Neural cell (in vitro differentiated cells): ENCODE measurements around the gene GLB1L. TPM values are rescaled to one million over a fixed set of nuclear protein-coding genes. Genes with fewer than 3 reads are reported as not detected.

Experiments used
- H2AFZ ChIP-seq: fragments of 200-600, 300-800 bp; sonication (generic), shearing (Covaris generic); 2 replicates; pipeline ENCODE4 v1.6.0; 2014; ENCODE audit warnings: low read depth, mild to moderate bottlenecking, antibody characterized with exemption, low read length, moderate library complexity
- H3F3A ChIP-seq: fragments of 200-600 bp; shearing (Covaris generic); 2 replicates; pipeline ENCODE4 v1.6.1; 2016; ENCODE audit warnings: mild to moderate bottlenecking, moderate library complexity, mixed read lengths, antibody characterized with exemption, low read length; ENCODE audit not compliant: insufficient read depth, poor library complexity, severe bottlenecking
- H3K27ac ChIP-seq: fragments of 200-600, 300-800 bp; sonication (generic), shearing (Covaris generic); 2 replicates; pipeline ENCODE4 v1.5.1; 2014; ENCODE audit warnings: mild to moderate bottlenecking, low read length, moderate library complexity
- H3K27me3 ChIP-seq: fragments of 300-800, 200-600 bp; sonication (generic), shearing (Covaris generic); 2 replicates; pipeline ENCODE4 v1.6.0; 2014; ENCODE audit warnings: mild to moderate bottlenecking, low read depth, low read length, moderate library complexity; ENCODE audit not compliant: insufficient read depth
- H3K36me3 ChIP-seq: fragments of 300-800, 200-600 bp; sonication (generic), shearing (Covaris generic); 2 replicates; pipeline ENCODE4 v1.5.1; 2014; ENCODE audit warnings: mild to moderate bottlenecking, antibody characterized with exemption, low read length, moderate library complexity; ENCODE audit not compliant: insufficient read depth
- H3K4me2 ChIP-seq: fragments of 300-800, 200-600 bp; sonication (generic), shearing (Covaris generic); 2 replicates; pipeline ENCODE4 v1.6.0; 2014; ENCODE audit warnings: mild to moderate bottlenecking, low read length
- H3K4me3 ChIP-seq: fragments of 300-800, 200-600 bp; sonication (generic), shearing (Covaris generic); 2 replicates; pipeline ENCODE4 v1.5.1; 2014; ENCODE audit warnings: mild to moderate bottlenecking, low read length, moderate library complexity
- H3K79me2 ChIP-seq: fragments of 200-600 bp; shearing (Covaris generic); replicated peaks from 2 replicates; pipeline ENCODE4 v1.6.0; 2014; ENCODE audit warnings: mild to moderate bottlenecking, low read length, moderate library complexity; ENCODE audit not compliant: insufficient read depth
- H3K9ac ChIP-seq: fragments of 300-800, 200-600 bp; sonication (generic), shearing (Covaris generic); 2 replicates; pipeline ENCODE4 v1.6.1; 2016; ENCODE audit warnings: mild to moderate bottlenecking, low read length, mixed read lengths
- H3K9me2 ChIP-seq: fragments of 200-600 bp; shearing (Covaris generic); 2 replicates; pipeline ENCODE4 v1.6.1; 2016; ENCODE audit warnings: mild to moderate bottlenecking, low read length, mixed read lengths; ENCODE audit not compliant: insufficient read depth
- H3K9me3 ChIP-seq: fragments of 200-600, 300-800 bp; sonication (generic), shearing (Covaris generic); 2 replicates; pipeline ENCODE4 v1.6.1; 2016; ENCODE audit warnings: mild to moderate bottlenecking, mixed run types, low read length, moderate library complexity, mixed read lengths
- H4K20me1 ChIP-seq: fragments of 200-600 bp; shearing (Covaris generic); 2 replicates; pipeline ENCODE4 v1.6.1; 2016; ENCODE audit warnings: mild to moderate bottlenecking, mixed run types; ENCODE audit not compliant: insufficient read depth
- CTCF ChIP-seq: fragments of 450-650 bp; IDR thresholded peaks from 2 replicates; pipeline ENCODE4 v1.5.1; 2014; ENCODE audit warnings: antibody characterized with exemption, mild to moderate bottlenecking, moderate library complexity; ENCODE audit not compliant: poor library complexity, severe bottlenecking
- EP300 ChIP-seq: fragments of 450-650 bp; conservative IDR thresholded peaks from 2 replicates; pipeline ENCODE4 v1.6.1; 2014; ENCODE audit warnings: antibody characterized with exemption, mild to moderate bottlenecking, moderate library complexity; ENCODE audit not compliant: poor library complexity, severe bottlenecking
- EZH2 ChIP-seq: fragments of 200-600, 300-800 bp; shearing (Covaris generic), sonication (generic); IDR thresholded peaks from 2 replicates; pipeline ENCODE4 v1.6.1; 2014; ENCODE audit warnings: antibody characterized with exemption, low read length, borderline replicate concordance, mild to moderate bottlenecking; ENCODE audit not compliant: insufficient read depth, poor library complexity, severe bottlenecking
- MXI1 ChIP-seq: fragments of 450-650 bp; conservative IDR thresholded peaks from 2 replicates; pipeline ENCODE4 v1.6.1; 2014; ENCODE audit warnings: antibody characterized with exemption, mild to moderate bottlenecking; ENCODE audit not compliant: poor library complexity, severe bottlenecking
- POLR2AphosphoS5 ChIP-seq: IDR thresholded peaks from 2 replicates; pipeline ENCODE4 v1.6.1; 2012
- RAD21 ChIP-seq: fragments of 450-650 bp; conservative IDR thresholded peaks from 2 replicates; pipeline ENCODE4 v1.6.1; 2014; ENCODE audit warnings: antibody characterized with exemption, mild to moderate bottlenecking, moderate library complexity
- REST ChIP-seq: IDR thresholded peaks from 2 replicates; pipeline ENCODE4 v1.6.1; 2012; ENCODE audit warnings: borderline replicate concordance
- SMC3 ChIP-seq: fragments of 450-650 bp; conservative IDR thresholded peaks from 2 replicates; pipeline ENCODE4 v1.6.1; 2014; ENCODE audit warnings: antibody characterized with exemption, mild to moderate bottlenecking, moderate library complexity; ENCODE audit not compliant: poor library complexity
- TAF1 ChIP-seq: IDR thresholded peaks from 2 replicates; pipeline ENCODE4 v1.6.1; 2012; ENCODE audit warnings: low read depth
- polyA plus RNA-seq: library from polyadenylated mRNA; depleted of rRNA; stranded (reverse); fragments of >200 nt; gene quantifications from 2 replicates; pipeline ENCODE4 v1.2.3, GENCODE V29; 2014

Gene GLB1L
- polyA plus RNA-seq, 1 donor from 2014 or later: 12.9 TPM

GRCh38 chr2:219213026-219213415 is 32.2 kb downstream of the GLB1L start:
- H3K36me3 ChIP-seq: no peaks in the 10 kb centered on the region
- no peaks in the 10 kb centered on the region for H3K27me3 ChIP-seq
- H2AFZ ChIP-seq: no peak overlapping the region
- H3K4me2 ChIP-seq: no peak overlapping the region
- H3K27ac ChIP-seq: no peak overlapping the region
- TF ChIP-seq EZH2 (no peak), EP300 (no peak), CTCF (no peak), RAD21 (no peak), TAF1 (no peak)
- no peaks in the 10 kb centered on the region for H3K9me2 ChIP-seq
- H3K4me3 ChIP-seq: no peak overlapping the region
- no peaks in the 10 kb centered on the region for H3F3A ChIP-seq
- H3K79me2 ChIP-seq: no peaks in the 10 kb centered on the region
- H3K9ac ChIP-seq: no peak overlapping the region
- H3K9me3 ChIP-seq: no peaks in the 10 kb centered on the region
- no peaks in the 10 kb centered on the region for H4K20me1 ChIP-seq

GRCh38 chr2:219210886-219211362 is 34.3 kb downstream of the GLB1L start:
- no peaks in the 10 kb centered on the region for H3K36me3 ChIP-seq
- H3F3A ChIP-seq: no peaks in the 10 kb centered on the region
- H4K20me1 ChIP-seq: no peaks in the 10 kb centered on the region
- TF ChIP-seq POLR2AphosphoS5 (no peak), EP300 (no peak), REST (no peak), SMC3 (no peak), TAF1 (no peak), MXI1 (no peak), RAD21 (no peak), EZH2 (no peak), CTCF (no peak)
- H3K9me3 ChIP-seq: no peaks in the 10 kb centered on the region
- H3K4me2 ChIP-seq: no peak overlapping the region
- H2AFZ ChIP-seq: no peak overlapping the region
- H3K9ac ChIP-seq: no peak overlapping the region
- no peaks in the 10 kb centered on the region for H3K27me3 ChIP-seq
- H3K79me2 ChIP-seq: no peaks in the 10 kb centered on the region
- H3K27ac ChIP-seq: no peak overlapping the region
- H3K9me2 ChIP-seq: no peaks in the 10 kb centered on the region
- no peak overlapping the region for H3K4me3 ChIP-seq
